KMS-11 (cell line): Measurements from ENCODE around the gene PLEKHN1.
A peak's percentile ranks its signal among the peaks of the same experiment; 100 is the strongest.

Experiments
- H2AFZ ChIP-seq: fragments of 200-600 bp; sonication (generic); 2 replicates; pipeline ENCODE4 v1.6.1; 2016; ENCODE audit warnings: antibody characterized with exemption, mixed run types, low read depth
- H3K27ac ChIP-seq: fragments of 200-600 bp; sonication (generic); 2 replicates; pipeline ENCODE4 v1.6.1; 2016; ENCODE audit warnings: mild to moderate bottlenecking, mixed run types
- H3K27me3 ChIP-seq: fragments of 200-600 bp; sonication (generic); 2 replicates; pipeline ENCODE4 v1.6.1; 2017; ENCODE audit warnings: mild to moderate bottlenecking, low read depth, mixed run types, moderate library complexity; ENCODE audit not compliant: insufficient read depth
- H3K36me3 ChIP-seq: fragments of 200-600 bp; sonication (generic); 2 replicates; pipeline ENCODE4 v1.6.1; 2017; ENCODE audit warnings: mild to moderate bottlenecking, mixed run types; ENCODE audit not compliant: insufficient read depth
- H3K4me1 ChIP-seq: fragments of 200-600 bp; sonication (generic); 2 replicates; pipeline ENCODE4 v1.6.1; 2016; ENCODE audit warnings: mild to moderate bottlenecking, low read depth, mixed run types; ENCODE audit not compliant: poor library complexity, severe bottlenecking
- H3K4me2 ChIP-seq: fragments of 200-600 bp; sonication (generic); 2 replicates; pipeline ENCODE4 v1.7.0; 2016; ENCODE audit warnings: mild to moderate bottlenecking, mixed run types
- H3K4me3 ChIP-seq: fragments of 200-600 bp; sonication (generic); IDR thresholded peaks from 2 replicates; pipeline ENCODE4 v1.6.1; 2017; ENCODE audit warnings: low read depth, low read length, mixed read lengths; ENCODE audit not compliant: insufficient read depth
- H3K79me2 ChIP-seq: fragments of 200-600 bp; sonication (generic); 2 replicates; pipeline ENCODE4 v1.6.1; 2016; ENCODE audit warnings: low read depth, mixed run types; ENCODE audit not compliant: insufficient read depth
- H3K9ac ChIP-seq: fragments of 200-600 bp; sonication (generic); 2 replicates; pipeline ENCODE4 v1.6.1; 2016; ENCODE audit warnings: mild to moderate bottlenecking, mixed run types
- H4K20me1 ChIP-seq: fragments of 200-600 bp; sonication (generic); 2 replicates; pipeline ENCODE4 v1.6.1; 2016; ENCODE audit warnings: mild to moderate bottlenecking, mixed run types; ENCODE audit not compliant: insufficient read depth
- TF ChIP-seq, protein P1 (sequence below): fragments of 200-600 bp; sonication (generic); conservative IDR thresholded peaks from 2 replicates; pipeline ENCODE4 v1.6.1; 2017; ENCODE audit warnings: low read depth, mild to moderate bottlenecking, antibody characterized with exemption, low read length, moderate library complexity, mixed read lengths

The PLEKHN1 gene

DNA sequence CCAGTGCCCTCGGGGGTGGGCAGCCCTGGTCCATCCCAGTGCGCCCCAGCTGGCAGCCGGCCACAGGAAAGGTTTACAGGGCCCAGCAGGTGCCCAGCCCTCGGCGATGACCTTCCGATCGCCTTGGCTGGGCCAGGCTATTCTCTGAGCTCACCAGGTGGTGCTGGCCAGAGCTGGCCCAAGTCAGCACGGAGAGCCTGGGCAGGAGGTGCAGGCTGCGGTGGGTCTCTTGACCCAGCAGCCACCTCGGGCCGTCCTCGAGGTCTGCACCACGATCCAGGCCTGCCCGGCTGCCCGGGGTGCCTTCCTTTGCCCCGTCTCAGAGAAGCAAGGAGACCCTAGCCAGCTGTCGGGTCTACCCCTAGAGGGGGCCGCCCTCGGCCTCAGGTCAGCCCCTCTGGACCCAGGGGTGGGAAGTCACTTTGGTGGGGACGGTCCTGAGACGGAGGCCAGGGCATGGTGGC, 15.2 kb downstream of the PLEKHN1 start:
- no peak overlapping the region for H3K27ac ChIP-seq
- H3K4me2 ChIP-seq: no peak overlapping the region
- H3K4me1 ChIP-seq: peaks cover 8% of the 10 kb centered on the region
- peaks cover 81% of the 10 kb centered on the region for H3K27me3 ChIP-seq
- H3K79me2 ChIP-seq: no peaks in the 10 kb centered on the region
- H3K4me3 ChIP-seq: no peak overlapping the region
- H3K9ac ChIP-seq: no peak overlapping the region
- TF ChIP-seq, protein P1, sequence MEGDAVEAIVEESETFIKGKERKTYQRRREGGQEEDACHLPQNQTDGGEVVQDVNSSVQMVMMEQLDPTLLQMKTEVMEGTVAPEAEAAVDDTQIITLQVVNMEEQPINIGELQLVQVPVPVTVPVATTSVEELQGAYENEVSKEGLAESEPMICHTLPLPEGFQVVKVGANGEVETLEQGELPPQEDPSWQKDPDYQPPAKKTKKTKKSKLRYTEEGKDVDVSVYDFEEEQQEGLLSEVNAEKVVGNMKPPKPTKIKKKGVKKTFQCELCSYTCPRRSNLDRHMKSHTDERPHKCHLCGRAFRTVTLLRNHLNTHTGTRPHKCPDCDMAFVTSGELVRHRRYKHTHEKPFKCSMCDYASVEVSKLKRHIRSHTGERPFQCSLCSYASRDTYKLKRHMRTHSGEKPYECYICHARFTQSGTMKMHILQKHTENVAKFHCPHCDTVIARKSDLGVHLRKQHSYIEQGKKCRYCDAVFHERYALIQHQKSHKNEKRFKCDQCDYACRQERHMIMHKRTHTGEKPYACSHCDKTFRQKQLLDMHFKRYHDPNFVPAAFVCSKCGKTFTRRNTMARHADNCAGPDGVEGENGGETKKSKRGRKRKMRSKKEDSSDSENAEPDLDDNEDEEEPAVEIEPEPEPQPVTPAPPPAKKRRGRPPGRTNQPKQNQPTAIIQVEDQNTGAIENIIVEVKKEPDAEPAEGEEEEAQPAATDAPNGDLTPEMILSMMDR: no peak
- no peaks in the 10 kb centered on the region for H3K36me3 ChIP-seq
- no peaks in the 10 kb centered on the region for H4K20me1 ChIP-seq
- H2AFZ ChIP-seq: no peak overlapping the region

DNA sequence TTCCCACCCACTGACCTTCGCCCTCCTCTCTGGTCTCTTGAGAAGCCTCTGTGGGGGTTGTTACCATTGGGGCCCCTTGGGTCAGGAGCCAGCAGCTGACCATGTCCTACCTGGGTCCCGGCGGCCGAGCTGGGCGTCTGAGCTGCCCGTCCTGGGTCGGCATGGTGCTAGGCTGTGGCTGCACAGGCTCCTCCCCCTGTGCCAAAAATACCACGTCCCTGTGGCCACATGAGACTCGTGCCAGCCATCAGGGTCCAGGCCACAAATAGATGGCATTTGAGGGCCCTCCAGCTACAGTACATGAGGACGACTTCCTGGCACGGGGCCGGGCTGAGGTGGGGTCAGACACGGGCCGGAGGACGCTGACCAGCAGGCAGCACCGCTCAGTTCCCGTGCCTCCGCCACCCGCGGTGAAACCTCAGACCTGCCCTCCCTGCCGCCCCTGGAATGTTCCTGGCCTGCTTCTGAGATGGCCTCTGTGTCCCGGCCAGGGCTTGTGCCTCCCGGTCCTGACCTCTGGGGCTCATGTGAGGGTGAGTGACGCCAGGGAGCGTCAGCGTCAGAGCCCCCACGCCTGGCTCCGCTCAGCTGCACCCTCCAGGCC, 15.8 kb downstream of the PLEKHN1 start, which contains the start of gene PERM1:
Gene PERM1, minus strand, starts transcription at position 139 of the 604 bp plus-strand sequence. CDS start 1,064 bp downstream, outside the sequence.
- H3K4me2 ChIP-seq: no peak within 1 kb of the TSS
- peaks cover 86% of the 10 kb centered on the region for H3K27me3 ChIP-seq
- H4K20me1 ChIP-seq: no peaks in the 10 kb centered on the region
- H3K4me3 ChIP-seq: no peak within 1 kb of the TSS
- no peak within 1 kb of the TSS for H2AFZ ChIP-seq
- H3K27ac ChIP-seq: no peak within 1 kb of the TSS
- peaks cover 8% of the 10 kb centered on the region for H3K4me1 ChIP-seq
- H3K79me2 ChIP-seq: no peaks in the 10 kb centered on the region
- TF ChIP-seq, protein P1: no peak
- no peak within 1 kb of the TSS for H3K9ac ChIP-seq
- no peaks in the 10 kb centered on the region for H3K36me3 ChIP-seq

DNA sequence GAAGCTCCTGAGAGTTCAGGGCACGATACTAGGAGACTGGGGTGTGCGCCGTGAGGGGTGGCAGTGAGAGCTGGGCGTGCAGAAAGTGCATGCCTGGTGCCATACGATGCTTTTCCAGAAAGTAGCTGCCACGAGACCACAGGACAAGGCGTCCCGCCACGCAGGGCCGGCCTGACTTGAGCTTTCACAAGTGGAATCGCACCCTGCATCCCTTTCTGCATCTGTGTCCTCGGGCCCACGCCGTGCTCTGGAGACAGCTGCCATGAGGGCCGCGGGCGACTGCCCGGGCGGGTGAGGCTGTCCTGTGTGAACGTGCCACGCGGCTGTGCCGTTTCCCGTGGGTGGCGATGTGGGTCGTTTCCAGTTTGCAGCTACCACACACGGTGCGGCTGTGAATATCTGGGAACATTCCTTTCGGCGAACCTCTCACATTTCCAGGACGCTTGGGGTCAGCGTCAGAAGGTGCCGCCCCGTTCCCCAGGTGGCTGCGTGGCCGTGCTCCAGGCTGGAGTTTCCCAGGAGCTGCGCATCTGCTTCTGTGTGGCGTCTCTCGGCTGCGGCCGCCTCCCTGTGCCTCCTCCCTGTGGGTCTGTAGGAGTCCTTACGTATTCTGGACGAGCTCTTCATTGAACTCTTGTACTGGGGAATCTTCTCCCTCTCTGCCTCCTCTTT, 16.6 kb downstream of the PLEKHN1 start:
- Histone ChIP-seq H3K27me3 (peaks cover 95% of the 10 kb centered on the region), H3K4me1 (peaks cover 8% of the 10 kb centered on the region), H3K4me2 (no peak overlapping the region), H3K9ac (no peak overlapping the region), H3K79me2 (no peaks in the 10 kb centered on the region), H2AFZ (no peak overlapping the region), H4K20me1 (no peaks in the 10 kb centered on the region), H3K27ac (no peak overlapping the region), H3K36me3 (no peaks in the 10 kb centered on the region), H3K4me3 (no peak overlapping the region)
- TF ChIP-seq, protein P1: no peak

DNA sequence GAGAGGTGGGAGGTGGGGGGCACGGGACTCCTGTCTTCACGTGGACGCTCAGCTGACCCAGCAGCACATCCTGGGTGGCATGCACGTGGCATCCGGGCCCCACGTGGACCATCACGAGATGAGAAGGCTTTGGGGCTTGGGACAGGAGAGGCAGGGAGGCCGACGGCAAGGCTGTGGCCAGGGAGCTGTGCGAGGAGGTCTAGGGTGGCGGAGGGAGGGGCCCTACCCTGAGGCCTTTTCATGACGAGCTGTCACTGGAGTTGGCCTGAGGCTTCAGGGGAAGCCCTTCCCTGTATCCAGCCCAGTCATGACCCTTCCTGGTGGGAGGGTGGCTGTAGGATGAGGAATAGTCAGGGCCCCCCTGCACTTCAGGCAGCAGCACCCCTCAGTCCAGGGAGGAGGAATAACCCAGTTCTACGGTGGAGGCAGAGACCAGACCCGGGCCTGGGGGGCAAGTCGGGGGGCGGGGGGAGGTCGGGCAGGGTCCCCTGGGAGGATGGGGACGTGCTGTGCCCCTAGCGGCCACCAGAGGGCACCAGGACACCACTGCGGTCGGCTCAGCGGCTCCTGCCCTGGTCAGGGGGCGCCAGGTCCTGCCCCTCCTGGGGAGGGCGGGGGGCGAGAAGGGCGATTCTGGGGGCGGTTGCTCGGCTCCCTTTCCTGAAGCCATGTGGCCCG, 17.7 kb downstream of the PLEKHN1 start:
- Histone ChIP-seq H2AFZ (no peak overlapping the region; the same call in 1 of the 2 replicates), H3K9ac (no peak overlapping the region), H3K4me2 (no peak overlapping the region), H3K4me1 (peaks cover 8% of the 10 kb centered on the region), H3K36me3 (no peaks in the 10 kb centered on the region), H3K27me3 (peaks cover 96% of the 10 kb centered on the region), H3K4me3 (no peak overlapping the region), H3K27ac (no peak overlapping the region), H4K20me1 (no peaks in the 10 kb centered on the region), H3K79me2 (no peaks in the 10 kb centered on the region)
- TF ChIP-seq, protein P1: peak; percentile 79
